Common myeloid progenitor, CD34-positive (primary cell): ENCODE data around the gene GRID2.

Source experiments
- CTCF ChIA-PET: fragments of 350-600 bp; sonication (Branson Sonifier 250); formaldehyde crosslinking; loops from one replicate; lab custom pipeline; 2021; ENCODE audit warnings: antibody characterized with exemption; lab: Charles Lee
- POLR2A ChIA-PET: fragments of 350-600 bp; sonication (Branson Sonifier 250); formaldehyde crosslinking; loops from one replicate; lab custom pipeline; 2021; ENCODE audit warnings: antibody characterized with exemption; lab: Charles Lee
- DNase-seq, 3 donors: peaks; one replicate each; pipeline versions ENCODE4 v3.0.0 to v3.0.0-alpha.2; 2013
- H3K27ac ChIP-seq, 2 experiments: 1 replicate in 1 of 2; 2 replicates in 1 of 2; pipeline ENCODE4 v1.7.0; 2013; ENCODE audit warnings: inconsistent platforms in 2 of 2, low read length in 2 of 2, mild to moderate bottlenecking in 2 of 2, low read depth in 1 of 2, moderate library complexity in 1 of 2; ENCODE audit not compliant: severe bottlenecking in 2 of 2, insufficient read depth in 1 of 2, poor library complexity in 1 of 2
- H3K27me3 ChIP-seq, 5 experiments: replicated peaks in 2 of 5; 1 replicate in 3 of 5; 2 replicates in 2 of 5; pipeline versions ENCODE4 v1.6.1 to v1.7.0; 2013; ENCODE audit warnings: low read length in 4 of 5, mild to moderate bottlenecking in 2 of 5, moderate library complexity in 2 of 5, inconsistent platforms in 1 of 5; ENCODE audit not compliant: insufficient read depth in 5 of 5, control insufficient read depth in 4 of 5
- H3K36me3 ChIP-seq, 4 experiments: 1 replicate in 2 of 4; 2 replicates in 2 of 4; pipeline versions ENCODE4 v1.6.1 to v1.7.0; 2013; ENCODE audit warnings: low read length in 3 of 4, control low read depth in 1 of 4, mild to moderate bottlenecking in 1 of 4; ENCODE audit not compliant: control insufficient read depth in 4 of 4, insufficient read depth in 4 of 4
- H3K4me1 ChIP-seq, 4 experiments: 1 replicate in 3 of 4; 2 replicates in 1 of 4; pipeline versions ENCODE4 v1.6.1 to v1.7.1; 2013; ENCODE audit warnings: low read length in 3 of 4, mild to moderate bottlenecking in 3 of 4, control low read depth in 1 of 4, inconsistent platforms in 1 of 4, moderate library complexity in 1 of 4; ENCODE audit not compliant: control insufficient read depth in 4 of 4, insufficient read depth in 4 of 4; ENCODE audit errors: control extremely low read depth in 1 of 4
- H3K4me3 ChIP-seq, 7 experiments: 1 replicate in 4 of 7; 2 replicates in 3 of 7; pipeline versions ENCODE4 v1.5.1 to v1.7.0; 2013; ENCODE audit warnings: mild to moderate bottlenecking in 7 of 7, low read length in 6 of 7, moderate library complexity in 6 of 7, inconsistent platforms in 2 of 7, low read depth in 2 of 7, control low read depth in 1 of 7; ENCODE audit not compliant: insufficient read depth in 4 of 7, control insufficient read depth in 1 of 7; ENCODE audit errors: extremely low read depth in 1 of 7
- H3K9me3 ChIP-seq, 5 experiments: 1 replicate in 4 of 5; 2 replicates in 1 of 5; pipeline versions ENCODE4 v1.6.1 to v1.7.1; 2013; ENCODE audit warnings: low read length in 4 of 5, mild to moderate bottlenecking in 2 of 5, inconsistent platforms in 1 of 5, low read depth in 1 of 5, moderate library complexity in 1 of 5; ENCODE audit not compliant: control insufficient read depth in 4 of 5, insufficient read depth in 2 of 5; ENCODE audit errors: control extremely low read depth in 1 of 5
- WGBS: methylation state at CpG from one replicate; pipeline ENCODE4 v1.1.5; 2013; ENCODE audit not compliant: insufficient coverage; 5-methylcytosine and 5-hydroxymethylcytosine counted together

GRID2 gene

GRCh38 chr4:93373893-93374860, 1070.4 kb downstream of the GRID2 start:
- no peak overlapping the region for H3K4me3 ChIP-seq
- no peak overlapping the region for H3K27ac ChIP-seq
- ChIA-PET POLR2A (no interaction called here), CTCF (interaction anchor here (1.1 kb wide), 1 partner anchor 22 kb away, joined by 3 read pairs; no protein-coding TSS in a partner anchor)
- no peaks in the 10 kb centered on the region for H3K4me1 ChIP-seq
- no peaks in the 10 kb centered on the region for H3K9me3 ChIP-seq
- H3K27me3 ChIP-seq, result no peaks in the 10 kb centered on the region
- H3K36me3 ChIP-seq, result no peaks in the 10 kb centered on the region
- no CpG with 5 or more reads among the region's 4 CpGs for WGBS
- no peak for DNase-seq

- Histone ChIP-seq H3K27ac (no peak overlapping the region), H3K36me3 (no peaks in the 10 kb centered on the region), H3K9me3 (no peaks in the 10 kb centered on the region), H3K27me3 (no peaks in the 10 kb centered on the region), H3K4me1 (no peaks in the 10 kb centered on the region), H3K4me3 (no peak overlapping the region)
- ChIA-PET CTCF (no interaction called here), POLR2A (no interaction called here)
- DNase-seq, result no peak
- no CpG with 5 or more reads among the region's 2 CpGs for WGBS
These were observed 1080.5 kb downstream of the GRID2 start for GRCh38 chr4:93384241-93384640.

GRCh38 chr4:93384887-93385286, 1081.1 kb downstream of the GRID2 start:
- H3K27ac ChIP-seq, result no peak overlapping the region
- WGBS, result 100% methylated on average over 2 of the region's 2 CpGs
- no peaks in the 10 kb centered on the region for H3K27me3 ChIP-seq
- no peak for DNase-seq
- H3K4me1 ChIP-seq, result no peaks in the 10 kb centered on the region
- H3K9me3 ChIP-seq, result no peaks in the 10 kb centered on the region
- no peaks in the 10 kb centered on the region for H3K36me3 ChIP-seq
- H3K4me3 ChIP-seq, result no peak overlapping the region
- ChIA-PET POLR2A (no interaction called here), CTCF (no interaction called here)

- H3K4me3 ChIP-seq, result no peak overlapping the region
- ChIA-PET CTCF (no interaction called here), POLR2A (no interaction called here)
- H3K9me3 ChIP-seq, result peaks cover 0 to 2% (median 0%) of the 10 kb centered on the region in 5 experiments
- H3K27ac ChIP-seq, result no peak overlapping the region
- no peaks in the 10 kb centered on the region for H3K4me1 ChIP-seq
- no peaks in the 10 kb centered on the region for H3K36me3 ChIP-seq
- DNase-seq, result no peak
- no CpG with 5 or more reads among the region's 2 CpGs for WGBS
- no peaks in the 10 kb centered on the region for H3K27me3 ChIP-seq
These were observed 1090.8 kb downstream of the GRID2 start for GRCh38 chr4:93394545-93395081.

- DNase-seq, result no peak
- no peaks in the 10 kb centered on the region for H3K4me1 ChIP-seq
- CTCF ChIA-PET, result no interaction called here
- POLR2A ChIA-PET, result no interaction called here
- WGBS, result no CpG with 5 or more reads among the region's 1 CpG
- H3K27ac ChIP-seq, result no peak overlapping the region
- H3K4me3 ChIP-seq, result no peak overlapping the region
- no peaks in the 10 kb centered on the region for H3K36me3 ChIP-seq
- peaks cover 0 to 2% (median 0%) of the 10 kb centered on the region in 5 experiments for H3K9me3 ChIP-seq
- no peaks in the 10 kb centered on the region for H3K27me3 ChIP-seq
These were observed 1092.5 kb downstream of the GRID2 start for GRCh38 chr4:93396272-93396671.

- WGBS, result no CpG with 5 or more reads among the region's 1 CpG
- peaks cover 0 to 2% (median 0%) of the 10 kb centered on the region in 5 experiments for H3K9me3 ChIP-seq
- no peak for DNase-seq
These were observed 1099.8 kb downstream of the GRID2 start for GRCh38 chr4:93403571-93403970.

More at GRCh38 chr4:93403571-93403970, 1099.8 kb downstream of the GRID2 start:
- no peaks in the 10 kb centered on the region for H3K4me1 ChIP-seq
- no peak overlapping the region for H3K27ac ChIP-seq
- CTCF ChIA-PET, result no interaction called here
- no peak overlapping the region for H3K4me3 ChIP-seq
- peaks cover 0 to 2% (median 0%) of the 10 kb centered on the region in 5 experiments for H3K27me3 ChIP-seq
- POLR2A ChIA-PET, result no interaction called here
- no peaks in the 10 kb centered on the region for H3K36me3 ChIP-seq
